COLO668 (cell line): ENCODE results near the gene PACRG.

Source experiments
- DNase-seq: peaks from one replicate; lab custom pipeline; 2025; ENCODE audit not compliant: unreplicated experiment; lab: John Stamatoyannopoulos, UW

PACRG gene

GRCh38 chr6:163128324-163128723 is 400.6 kb downstream of the PACRG start:
- no peak for DNase-seq

- DNase-seq = no peak
Measured at GRCh38 chr6:163132050-163132750, 404.4 kb downstream of the PACRG start.

GRCh38 chr6:163133017-163133416 is 405.2 kb downstream of the PACRG start:
- no peak for DNase-seq

- DNase-seq = no peak
Measured at GRCh38 chr6:163133691-163134090, 405.9 kb downstream of the PACRG start.

GRCh38 chr6:163136681-163137397 is 409.1 kb downstream of the PACRG start:
- DNase-seq = no peak

GRCh38 chr6:163137398-163137881 is 409.7 kb downstream of the PACRG start:
- no peak for DNase-seq

- no peak for DNase-seq
Measured at GRCh38 chr6:163146036-163146435, 418.3 kb downstream of the PACRG start.

GRCh38 chr6:163147994-163148393 is 420.2 kb downstream of the PACRG start:
- DNase-seq = no peak

- no peak for DNase-seq
Measured at GRCh38 chr6:163148451-163149278, 420.9 kb downstream of the PACRG start.

GRCh38 chr6:163149279-163149848 is 421.6 kb downstream of the PACRG start:
- no peak for DNase-seq

GRCh38 chr6:163151212-163151611 is 423.4 kb downstream of the PACRG start:
- no peak for DNase-seq

- DNase-seq = no peak
Measured at GRCh38 chr6:163152701-163153100, 424.9 kb downstream of the PACRG start.

GRCh38 chr6:163159110-163159509 is 431.3 kb downstream of the PACRG start:
- DNase-seq = no peak

- no peak for DNase-seq
Measured at GRCh38 chr6:163159689-163160088, 431.9 kb downstream of the PACRG start.

- DNase-seq = no peak
Measured at GRCh38 chr6:163162007-163162873, 434.5 kb downstream of the PACRG start.

- DNase-seq = no peak
Measured at GRCh38 chr6:163162874-163163213, 435.1 kb downstream of the PACRG start.

GRCh38 chr6:163164175-163164900 is 436.6 kb downstream of the PACRG start:
- DNase-seq = no peak

- DNase-seq = no peak
Measured at GRCh38 chr6:163165155-163165910, 437.6 kb downstream of the PACRG start.

GRCh38 chr6:163165922-163166321 is 438.1 kb downstream of the PACRG start:
- DNase-seq = no peak
